ENCODE measurements around the gene CXCL17. TPM values are rescaled to one million over a fixed set of nuclear protein-coding genes. Genes with fewer than 3 reads are reported as not detected.

CXCL17 gene
- total RNA-seq, 1 donor: not detected

DNA sequence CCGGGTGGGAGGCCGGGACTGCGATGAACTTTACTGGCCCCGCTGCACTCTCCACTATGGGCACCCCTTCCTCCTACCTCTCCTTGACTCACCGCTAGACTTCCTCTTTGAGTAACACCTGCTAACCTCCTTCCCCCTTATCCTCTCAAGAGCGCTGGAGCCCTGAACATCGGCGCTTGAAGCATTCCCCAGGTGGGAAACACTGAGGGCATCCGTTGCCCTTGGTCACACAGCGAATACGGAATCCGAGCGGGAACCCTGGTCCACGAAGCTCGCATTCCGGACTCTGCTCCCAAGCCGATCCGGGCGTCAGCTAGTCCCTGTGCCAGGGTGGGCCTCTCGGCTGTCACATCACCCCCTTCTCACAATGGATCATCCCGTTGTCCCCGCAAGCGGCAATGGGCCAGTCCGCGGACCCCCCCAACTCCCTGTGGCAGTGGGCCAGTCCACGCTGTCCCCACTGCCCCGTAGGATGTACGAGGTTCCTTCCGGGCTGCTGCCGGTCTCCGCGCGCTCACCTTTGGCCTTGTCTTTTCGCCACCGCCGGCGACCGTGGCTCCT, 19.8 kb downstream of the CXCL17 start:
- H3K4me3 ChIP-seq (ENCODE audit: low read length): peak overlapping the region; percentile 71
- H3K27me3 ChIP-seq (ENCODE audit: insufficient read depth, low read length): no peaks in the 10 kb centered on the region
- H3K9me3 ChIP-seq (ENCODE audit: low read depth, low read length): no peaks in the 10 kb centered on the region
- H3K4me1 ChIP-seq (ENCODE audit: insufficient read depth, low read length): peaks cover 41% of the 10 kb centered on the region

DNA sequence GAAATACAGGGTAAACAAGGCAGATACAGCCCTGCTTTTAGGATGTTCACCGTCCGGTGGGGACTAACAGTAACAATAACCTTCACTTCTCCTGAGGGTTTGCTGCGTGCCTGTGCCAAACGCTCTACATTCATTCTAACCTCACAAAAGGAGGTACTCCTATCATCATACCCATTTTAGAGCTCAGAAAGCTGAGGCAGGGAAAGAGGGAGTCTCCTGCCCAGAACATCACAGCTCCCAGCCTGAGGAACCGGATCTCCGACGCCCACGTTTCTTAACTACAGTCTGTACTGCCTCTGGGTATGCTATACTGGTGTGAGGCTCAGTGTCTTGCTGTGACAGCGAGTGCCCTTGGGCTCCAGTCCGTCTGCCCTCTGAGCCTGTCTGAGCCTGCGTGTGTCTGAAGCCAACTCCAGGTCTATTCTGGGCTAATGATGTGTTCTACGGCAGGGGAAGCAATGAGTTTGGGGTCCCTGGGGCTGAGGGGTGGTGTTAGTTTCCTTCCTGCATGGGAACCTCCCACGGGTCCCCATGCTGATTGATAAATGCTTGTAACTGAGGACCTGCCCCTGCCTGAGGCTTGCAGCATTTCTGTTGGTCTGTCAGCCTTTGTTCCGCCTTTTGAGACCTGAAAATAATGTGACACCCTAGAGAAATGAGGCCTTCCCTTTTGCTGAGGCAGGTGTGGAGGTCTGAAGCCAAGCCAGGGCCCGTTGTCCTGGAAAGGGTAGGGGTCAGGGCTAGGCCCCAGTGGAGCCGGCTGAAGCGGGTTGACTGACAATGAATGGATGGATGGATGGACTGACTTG, 20.4 kb downstream of the CXCL17 start:
- Histone ChIP-seq H3K4me1 (ENCODE audit: insufficient read depth, low read length) (peaks cover 41% of the 10 kb centered on the region), H3K9me3 (ENCODE audit: low read depth, low read length) (no peaks in the 10 kb centered on the region), H3K27me3 (ENCODE audit: insufficient read depth, low read length) (no peaks in the 10 kb centered on the region), H3K4me3 (ENCODE audit: low read length) (peak overlapping the region; percentile 71)

DNA sequence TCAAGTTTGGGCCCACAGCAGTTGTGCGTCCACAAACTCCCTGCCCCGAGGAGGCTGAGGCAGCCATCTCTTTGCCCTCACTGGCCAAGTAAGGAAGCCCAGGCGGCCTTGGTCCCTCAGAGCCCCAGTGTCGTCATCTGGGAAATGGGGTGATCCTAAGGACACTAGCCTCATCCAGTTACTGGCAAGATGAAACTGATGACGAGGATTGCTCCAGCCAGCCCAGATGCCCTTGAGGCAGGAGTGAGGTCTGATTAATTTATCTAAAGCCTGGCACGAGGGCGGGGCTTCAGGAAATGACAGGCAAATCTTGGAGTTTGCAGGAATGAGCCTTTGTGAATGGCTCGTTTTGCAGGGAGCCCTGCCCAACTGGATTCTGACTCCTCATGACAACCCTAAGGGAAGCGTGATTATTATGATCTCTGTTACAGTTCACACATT, 21.1 kb downstream of the CXCL17 start:
- Histone ChIP-seq H3K9me3 (ENCODE audit: low read depth, low read length) (no peaks in the 10 kb centered on the region), H3K4me1 (ENCODE audit: insufficient read depth, low read length) (peaks cover 41% of the 10 kb centered on the region), H3K27me3 (ENCODE audit: insufficient read depth, low read length) (no peaks in the 10 kb centered on the region), H3K4me3 (ENCODE audit: low read length) (no peak overlapping the region)

DNA sequence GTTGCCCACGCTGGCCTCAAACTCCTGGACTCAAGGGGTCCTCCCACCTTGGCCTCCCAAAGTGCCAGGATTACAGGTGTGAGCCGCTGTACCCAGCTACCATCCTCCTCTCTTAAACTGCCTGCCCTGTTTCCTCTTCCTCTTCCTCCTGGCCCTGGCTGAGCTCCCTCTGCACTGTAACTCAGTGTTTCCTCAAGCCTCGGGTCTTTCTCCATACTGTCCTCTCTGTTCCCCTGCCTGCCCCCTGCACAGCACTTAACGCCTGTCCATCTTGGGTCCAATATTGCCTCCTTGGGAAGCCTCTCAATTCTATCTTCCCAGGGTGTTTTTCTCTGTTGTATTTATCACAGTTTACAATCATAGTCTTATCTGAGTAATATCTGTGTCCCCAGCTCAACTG, 21.6 kb downstream of the CXCL17 start:
- no peaks in the 10 kb centered on the region for H3K27me3 ChIP-seq (ENCODE audit: insufficient read depth, low read length)
- no peak overlapping the region for H3K4me3 ChIP-seq (ENCODE audit: low read length)
- peaks cover 41% of the 10 kb centered on the region for H3K4me1 ChIP-seq (ENCODE audit: insufficient read depth, low read length)
- no peaks in the 10 kb centered on the region for H3K9me3 ChIP-seq (ENCODE audit: low read depth, low read length)

DNA sequence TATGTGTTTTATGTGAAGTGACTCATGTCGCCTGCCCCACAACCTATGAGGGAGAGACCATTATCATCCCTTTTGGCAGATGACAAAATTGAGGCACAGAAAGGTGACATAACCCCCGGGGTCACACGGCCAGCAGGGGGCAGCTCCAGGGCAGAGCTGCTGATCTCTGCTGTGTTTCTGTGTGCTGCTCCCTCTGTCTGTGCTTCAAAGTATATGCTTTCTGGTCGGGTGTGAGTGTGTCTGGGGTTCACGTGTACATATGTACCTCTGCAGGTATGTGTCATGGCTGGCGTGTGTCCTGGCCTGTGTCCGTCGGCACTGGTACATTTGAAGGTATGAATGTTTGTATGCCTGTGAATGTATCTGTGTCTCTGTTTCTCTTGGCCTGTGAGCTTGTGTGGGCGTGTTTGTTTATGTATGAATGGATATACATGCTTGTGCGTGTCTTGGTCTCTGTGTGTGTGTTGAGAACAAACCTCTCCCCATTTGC, 22.6 kb downstream of the CXCL17 start:
- Histone ChIP-seq H3K9me3 (ENCODE audit: low read depth, low read length) (no peaks in the 10 kb centered on the region), H3K4me1 (ENCODE audit: insufficient read depth, low read length) (peaks cover 41% of the 10 kb centered on the region), H3K4me3 (ENCODE audit: low read length) (no peak overlapping the region), H3K27me3 (ENCODE audit: insufficient read depth, low read length) (no peaks in the 10 kb centered on the region)

DNA sequence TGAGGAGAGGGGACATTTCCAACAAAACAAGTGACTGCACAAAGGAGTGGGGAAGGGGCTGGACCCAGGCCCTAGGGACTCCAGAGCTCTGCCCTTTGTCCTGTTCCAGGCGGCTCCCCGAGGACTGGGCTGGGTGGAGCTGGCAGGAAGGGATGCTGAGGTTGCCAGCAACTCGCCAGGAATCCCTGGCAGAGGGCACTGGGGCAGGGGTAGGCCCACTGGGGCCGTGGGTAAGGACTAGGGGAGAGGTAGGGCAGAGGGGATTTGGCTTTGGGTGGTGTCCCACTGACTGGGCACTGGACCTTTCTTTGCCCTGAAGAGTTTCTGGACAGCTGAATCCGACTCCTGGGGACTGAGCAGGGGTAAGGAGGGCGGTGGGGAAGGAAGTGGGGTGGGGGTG, 23.4 kb downstream of the CXCL17 start:
- no peaks in the 10 kb centered on the region for H3K27me3 ChIP-seq (ENCODE audit: insufficient read depth, low read length)
- peaks cover 38% of the 10 kb centered on the region for H3K4me1 ChIP-seq (ENCODE audit: insufficient read depth, low read length)
- H3K9me3 ChIP-seq (ENCODE audit: low read depth, low read length): no peaks in the 10 kb centered on the region
- H3K4me3 ChIP-seq (ENCODE audit: low read length): no peak overlapping the region

DNA sequence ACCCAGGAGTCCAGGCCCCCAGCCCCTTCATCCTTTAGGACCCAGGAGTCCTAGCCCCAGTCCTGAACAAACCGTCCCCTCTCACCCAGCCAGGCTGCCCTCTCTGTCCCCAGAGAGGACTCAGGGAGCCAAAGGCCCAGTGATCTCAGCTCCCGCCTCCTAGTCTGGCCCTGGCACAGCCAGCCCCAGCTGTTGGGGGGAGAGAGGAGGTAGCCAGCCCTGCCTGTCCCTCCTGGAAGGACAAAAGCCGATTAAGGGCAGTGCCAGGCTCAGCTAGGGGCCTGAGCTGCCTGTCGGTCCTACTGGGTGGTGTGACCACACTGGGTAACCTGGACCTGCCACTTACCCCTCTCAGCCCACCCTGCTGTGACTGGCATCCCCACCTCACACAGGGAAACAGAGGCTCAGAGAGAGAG, 30.1 kb downstream of the CXCL17 start:
- Histone ChIP-seq H3K4me1 (ENCODE audit: insufficient read depth, low read length) (no peaks in the 10 kb centered on the region), H3K9me3 (ENCODE audit: low read depth, low read length) (no peaks in the 10 kb centered on the region), H3K27me3 (ENCODE audit: insufficient read depth, low read length) (no peaks in the 10 kb centered on the region), H3K4me3 (ENCODE audit: low read length) (no peak overlapping the region)

DNA sequence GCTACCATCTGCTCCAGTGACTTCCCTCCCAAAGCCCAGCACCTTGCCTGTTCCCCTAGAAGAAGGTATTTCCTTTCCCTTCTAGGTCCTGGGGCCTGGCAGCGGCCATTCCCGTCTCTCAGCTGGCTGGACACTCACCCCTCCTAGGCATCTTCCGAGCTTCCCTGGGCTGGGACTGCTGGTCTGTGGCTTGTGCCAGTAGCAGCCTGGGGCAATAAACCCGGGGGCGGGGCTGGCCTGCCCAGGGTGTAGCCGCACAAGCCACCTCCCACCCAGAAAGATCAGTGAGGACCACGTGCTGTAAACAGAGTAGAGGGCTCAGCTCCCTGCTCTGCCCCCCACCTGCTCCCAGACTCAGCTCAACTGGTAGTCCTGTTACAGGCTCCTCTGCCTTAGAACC, 30.5 kb downstream of the CXCL17 start:
- H3K27me3 ChIP-seq (ENCODE audit: insufficient read depth, low read length): no peaks in the 10 kb centered on the region
- no peaks in the 10 kb centered on the region for H3K4me1 ChIP-seq (ENCODE audit: insufficient read depth, low read length)
- no peaks in the 10 kb centered on the region for H3K9me3 ChIP-seq (ENCODE audit: low read depth, low read length)

DNA sequence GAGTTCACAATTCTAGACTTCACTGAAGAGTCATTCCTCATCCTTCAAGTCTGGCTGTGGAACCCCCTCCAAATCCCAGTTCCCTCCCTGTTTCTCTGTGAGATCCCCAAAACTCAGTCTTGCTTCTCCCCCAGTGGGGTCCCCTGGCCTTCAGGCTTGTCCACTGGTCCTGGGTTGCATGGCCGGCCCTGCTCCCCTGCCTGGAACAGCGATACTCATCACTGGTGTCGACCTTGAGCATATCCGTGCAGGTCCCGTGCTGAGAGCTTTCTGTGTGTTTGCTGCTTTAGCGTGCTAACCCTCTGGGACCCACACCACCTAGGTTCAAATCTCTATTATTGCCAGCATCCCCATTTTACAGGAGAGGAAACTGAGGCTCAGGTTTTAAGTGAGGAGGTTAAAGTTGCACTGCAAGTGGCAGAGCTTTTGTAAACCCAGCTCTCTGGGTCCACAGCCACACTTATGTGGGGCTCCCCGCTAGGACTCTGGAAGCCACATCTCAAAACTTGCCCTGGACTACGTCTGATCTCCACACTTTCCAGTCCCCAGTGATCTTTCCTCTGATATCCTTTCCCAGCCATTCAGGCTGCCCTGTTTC, 31.1 kb downstream of the CXCL17 start:
- Histone ChIP-seq H3K27me3 (ENCODE audit: insufficient read depth, low read length) (no peaks in the 10 kb centered on the region), H3K4me3 (ENCODE audit: low read length) (no peak overlapping the region), H3K4me1 (ENCODE audit: insufficient read depth, low read length) (no peaks in the 10 kb centered on the region), H3K9me3 (ENCODE audit: low read depth, low read length) (no peaks in the 10 kb centered on the region)

More for the DNA sequence above, 30.5 kb downstream of the CXCL17 start:
- no peak overlapping the region for H3K4me3 ChIP-seq (ENCODE audit: low read length)

DNA sequence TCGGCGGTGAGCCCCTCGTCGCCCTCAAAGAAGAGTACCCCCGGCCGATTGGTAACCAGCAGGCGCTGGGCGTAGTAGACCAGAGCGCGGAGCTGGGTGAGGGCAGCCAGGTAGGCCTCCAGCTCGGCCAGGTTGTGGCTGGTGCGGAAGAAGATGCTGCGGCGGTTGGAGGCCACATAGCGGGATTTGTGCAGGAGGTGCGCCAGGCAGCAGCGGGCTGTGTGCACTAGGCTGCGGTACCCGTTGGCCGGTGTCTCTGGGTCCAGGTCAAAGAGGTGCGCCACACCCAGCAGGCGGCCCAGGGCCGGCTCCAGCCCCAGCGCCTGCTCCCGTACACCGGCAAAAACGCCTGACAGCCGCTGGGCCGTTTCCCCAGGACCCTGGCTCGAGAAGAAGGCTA, 32.4 kb downstream of the CXCL17 start:
- H3K27me3 ChIP-seq (ENCODE audit: insufficient read depth, low read length): no peaks in the 10 kb centered on the region
- H3K4me1 ChIP-seq (ENCODE audit: insufficient read depth, low read length): no peaks in the 10 kb centered on the region
- H3K4me3 ChIP-seq (ENCODE audit: low read length): no peak overlapping the region
- no peaks in the 10 kb centered on the region for H3K9me3 ChIP-seq (ENCODE audit: low read depth, low read length)

DNA sequence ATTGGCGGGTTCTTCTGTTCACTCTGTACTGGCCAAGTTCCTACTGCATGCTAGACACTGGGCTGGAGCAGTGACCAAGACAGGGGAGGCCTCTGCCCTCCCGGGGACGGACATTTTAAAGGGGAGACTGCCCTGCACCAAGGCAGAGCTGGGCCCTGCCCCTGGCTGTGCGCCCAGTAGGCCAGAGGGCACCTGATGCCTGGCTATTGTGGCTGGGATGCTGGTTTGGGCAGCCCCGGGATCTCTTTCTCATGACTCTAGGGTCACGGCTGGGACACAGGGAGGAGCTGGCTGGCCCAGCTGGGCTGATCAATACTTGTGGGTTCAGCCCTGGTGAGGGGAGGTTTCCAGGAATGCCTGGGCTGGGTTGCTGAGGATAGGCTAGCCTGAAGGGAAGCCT, 33.3 kb downstream of the CXCL17 start:
- Histone ChIP-seq H3K4me1 (ENCODE audit: insufficient read depth, low read length) (no peaks in the 10 kb centered on the region), H3K9me3 (ENCODE audit: low read depth, low read length) (no peaks in the 10 kb centered on the region), H3K27me3 (ENCODE audit: insufficient read depth, low read length) (no peaks in the 10 kb centered on the region)

DNA sequence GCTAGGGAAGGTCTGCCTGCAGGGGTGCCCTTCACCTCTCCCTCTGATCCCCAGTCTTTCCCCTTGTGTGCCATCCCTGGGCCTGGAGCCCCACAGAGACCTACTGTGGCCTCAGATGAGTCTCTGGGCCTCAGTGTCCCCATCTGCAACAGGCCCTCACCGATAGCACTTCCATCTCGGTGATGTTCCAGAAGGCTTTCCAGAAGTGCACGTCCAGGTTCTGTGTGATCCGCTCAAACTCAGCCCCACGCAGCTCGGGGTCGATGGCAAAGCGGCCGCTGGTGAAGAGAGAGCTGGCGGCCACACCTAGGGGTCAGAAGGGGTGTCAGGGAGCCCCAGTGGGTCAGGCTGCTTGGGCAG, 35.0 kb downstream of the CXCL17 start:
- H3K27me3 ChIP-seq (ENCODE audit: insufficient read depth, low read length): no peaks in the 10 kb centered on the region
- H3K4me3 ChIP-seq (ENCODE audit: low read length): no peak overlapping the region
- H3K9me3 ChIP-seq (ENCODE audit: low read depth, low read length): no peaks in the 10 kb centered on the region
- H3K4me1 ChIP-seq (ENCODE audit: insufficient read depth, low read length): no peaks in the 10 kb centered on the region

More for the DNA sequence above, 33.3 kb downstream of the CXCL17 start:
- H3K4me3 ChIP-seq (ENCODE audit: low read length): no peak overlapping the region

DNA sequence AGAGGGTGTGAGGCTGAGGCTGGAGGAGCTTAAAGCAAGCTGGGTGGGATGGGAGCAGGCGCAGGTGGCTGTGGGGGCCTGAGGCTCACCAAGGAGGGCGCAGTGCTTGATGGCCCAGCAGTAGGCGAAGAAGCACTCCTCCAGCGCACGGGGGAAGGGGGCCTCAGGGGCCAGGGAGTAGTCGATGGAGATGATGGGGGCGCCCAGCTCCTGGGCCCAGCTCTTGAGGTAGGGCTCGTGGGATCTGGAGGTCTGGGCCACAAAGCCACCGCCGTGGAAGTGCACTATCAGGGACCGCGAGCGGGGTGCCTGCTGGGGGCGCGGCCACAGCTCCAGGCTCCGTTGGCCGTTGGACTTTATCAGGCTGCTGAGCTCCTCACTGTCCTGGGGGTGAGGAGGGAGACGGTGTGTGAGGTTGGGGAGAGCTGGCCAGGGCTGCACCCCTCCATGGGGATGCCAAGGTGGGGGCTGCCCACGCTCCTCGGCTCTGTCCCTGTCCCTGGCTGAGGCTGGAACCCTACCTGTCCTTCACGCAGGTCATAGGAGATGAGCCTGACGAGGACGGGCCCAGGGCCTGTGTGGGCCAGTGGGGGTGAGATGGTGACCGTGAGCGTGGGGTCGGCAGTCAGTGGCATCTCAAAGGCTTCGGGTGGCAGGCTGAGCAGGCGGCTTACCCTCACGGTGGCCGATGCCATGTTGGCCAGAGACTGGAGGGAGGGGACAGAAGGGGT, 35.5 kb downstream of the CXCL17 start:
- Histone ChIP-seq H3K9me3 (ENCODE audit: low read depth, low read length) (no peaks in the 10 kb centered on the region), H3K4me1 (ENCODE audit: insufficient read depth, low read length) (peaks cover 3% of the 10 kb centered on the region), H3K27me3 (ENCODE audit: insufficient read depth, low read length) (no peaks in the 10 kb centered on the region), H3K4me3 (ENCODE audit: low read length) (no peak overlapping the region)

DNA sequence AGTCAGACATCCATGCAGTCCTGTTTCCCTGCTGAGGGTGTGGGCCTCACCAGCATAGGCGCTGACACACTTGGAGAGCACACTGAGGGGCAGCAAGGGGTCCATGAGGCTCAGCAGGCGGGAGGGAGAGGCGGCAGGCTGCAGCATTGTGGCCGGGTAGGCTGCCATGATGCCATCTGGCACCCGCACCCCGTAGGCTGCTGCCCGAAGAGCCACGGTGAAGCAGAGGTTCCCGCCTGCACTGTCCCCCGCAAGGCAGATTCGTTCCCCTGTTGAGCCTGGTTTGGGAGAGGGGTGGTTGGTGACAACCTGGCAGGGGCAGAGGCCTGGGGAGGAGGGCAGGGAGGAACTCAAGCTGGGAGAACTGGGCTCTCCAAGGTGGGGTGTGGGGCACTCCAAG, 36.6 kb downstream of the CXCL17 start:
- peaks cover 10% of the 10 kb centered on the region for H3K4me1 ChIP-seq (ENCODE audit: insufficient read depth, low read length)
- H3K9me3 ChIP-seq (ENCODE audit: low read depth, low read length): no peaks in the 10 kb centered on the region
- no peaks in the 10 kb centered on the region for H3K27me3 ChIP-seq (ENCODE audit: insufficient read depth, low read length)
- H3K4me3 ChIP-seq (ENCODE audit: low read length): no peak overlapping the region

DNA sequence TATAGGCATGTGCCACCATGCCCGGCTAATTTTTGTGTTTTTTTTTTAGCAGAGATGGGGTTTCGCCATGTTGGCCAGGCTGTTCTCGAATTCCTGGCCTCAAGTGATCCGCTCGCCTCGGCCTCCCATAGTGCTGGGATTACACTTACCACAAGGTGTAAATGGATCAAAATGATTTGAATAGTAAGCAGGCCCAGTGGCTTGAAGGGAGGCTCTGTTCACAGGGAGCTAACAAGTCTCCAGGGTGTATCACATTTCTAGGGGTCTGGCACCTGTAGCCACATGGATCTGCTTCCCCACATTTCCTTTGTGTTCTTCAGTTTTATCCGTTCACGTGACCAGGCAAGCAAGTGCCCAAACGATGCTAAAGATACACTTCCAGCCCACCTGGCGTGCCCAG, 39.2 kb downstream of the CXCL17 start:
- Histone ChIP-seq H3K9me3 (ENCODE audit: low read depth, low read length) (no peaks in the 10 kb centered on the region), H3K4me3 (ENCODE audit: low read length) (no peak overlapping the region), H3K4me1 (ENCODE audit: insufficient read depth, low read length) (peaks cover 14% of the 10 kb centered on the region), H3K27me3 (ENCODE audit: insufficient read depth, low read length) (no peaks in the 10 kb centered on the region)
